Measurements from ENCODE around the gene UBE2D2.
A peak's percentile ranks its signal among the peaks of the same experiment; 100 is the strongest.

UBE2D2 gene

GRCh38 chr5:139645430-139645871 is 84.3 kb downstream of the UBE2D2 start:
- TF ChIP-seq CTCF (IDR thresholded peaks at IDR 0.05; ENCODE audit: low read depth, low read length, missing control alignments), result no peak
- DNase-seq, result no peak
- no peaks in the 10 kb centered on the region for H3K27me3 ChIP-seq (replicated peaks)
- H3K4me3 ChIP-seq (ENCODE audit: low read depth, low read length), result no peak overlapping the region
- in situ Hi-C loops (cut with HindIII; ENCODE audit: low pct_ligation_motif_present, low sequenced_read_pairs), result loop anchor here (25.0 kb wide), 1 partner anchor 117 kb away; no protein-coding TSS in a partner anchor
- no peak overlapping the region for H3K27ac ChIP-seq
- H3K36me3 ChIP-seq (replicated peaks), result no peaks in the 10 kb centered on the region

- Histone ChIP-seq H3K27me3 (replicated peaks) (no peaks in the 10 kb centered on the region), H3K27ac (no peak overlapping the region), H3K4me3 (ENCODE audit: low read depth, low read length) (no peak overlapping the region), H3K36me3 (replicated peaks) (no peaks in the 10 kb centered on the region)
- TF ChIP-seq CTCF (IDR thresholded peaks at IDR 0.05; ENCODE audit: low read depth, low read length, missing control alignments), result no peak
- DNase-seq, result no peak
- in situ Hi-C loops (cut with HindIII; ENCODE audit: low pct_ligation_motif_present, low sequenced_read_pairs), result loop anchor here (25.0 kb wide), 1 partner anchor 116 kb away; no protein-coding TSS in a partner anchor
These were observed 85.0 kb downstream of the UBE2D2 start for GRCh38 chr5:139646111-139646510.

- Histone ChIP-seq H3K36me3 (replicated peaks) (no peaks in the 10 kb centered on the region), H3K27me3 (replicated peaks) (no peaks in the 10 kb centered on the region), H3K27ac (no peak overlapping the region), H3K4me3 (ENCODE audit: low read depth, low read length) (peak overlapping the region; percentile 87)
- DNase-seq, result no peak
- in situ Hi-C loops (cut with HindIII; ENCODE audit: low pct_ligation_motif_present, low sequenced_read_pairs), result loop anchor here (25.0 kb wide), 1 partner anchor 115 kb away; no protein-coding TSS in a partner anchor
- no peak for TF ChIP-seq CTCF (IDR thresholded peaks at IDR 0.05; ENCODE audit: low read depth, low read length, missing control alignments)
These were observed 85.9 kb downstream of the UBE2D2 start for GRCh38 chr5:139646912-139647505.

- TF ChIP-seq CTCF (IDR thresholded peaks at IDR 0.05; ENCODE audit: low read depth, low read length, missing control alignments), result no peak
- in situ Hi-C loops (cut with HindIII; ENCODE audit: low pct_ligation_motif_present, low sequenced_read_pairs), result loop anchor here (25.0 kb wide), 1 partner anchor 115 kb away; no protein-coding TSS in a partner anchor
- no peak for DNase-seq
- Histone ChIP-seq H3K4me3 (ENCODE audit: low read depth, low read length) (peak overlapping the region; percentile 87), H3K36me3 (replicated peaks) (no peaks in the 10 kb centered on the region), H3K27ac (no peak overlapping the region), H3K27me3 (replicated peaks) (no peaks in the 10 kb centered on the region)
These were observed 86.5 kb downstream of the UBE2D2 start for GRCh38 chr5:139647506-139648204.

- peak; percentile 72 for DNase-seq
- peak within 1 kb of the TSS; percentile 87 for H3K4me3 ChIP-seq (ENCODE audit: low read depth, low read length)
- in situ Hi-C loops (cut with HindIII; ENCODE audit: low pct_ligation_motif_present, low sequenced_read_pairs), result loop anchor here (25.0 kb wide), 1 partner anchor 114 kb away; no protein-coding TSS in a partner anchor
- H3K27ac ChIP-seq, result peak within 1 kb of the TSS; percentile 29
- H3K36me3 ChIP-seq (replicated peaks), result no peaks in the 10 kb centered on the region
- no peak for TF ChIP-seq CTCF (IDR thresholded peaks at IDR 0.05; ENCODE audit: low read depth, low read length, missing control alignments)
- no peaks in the 10 kb centered on the region for H3K27me3 ChIP-seq (replicated peaks)
These were observed 87.3 kb downstream of the UBE2D2 start, which contains the start of gene CXXC5 for GRCh38 chr5:139648205-139649081. TSS of gene CXXC5 (plus strand) at chr5:139648349. CDS start at chr5:139680524, 32,175 bp downstream.

All from brain microvascular endothelial cell (primary cell).